Measurements from ENCODE around the gene DBN1.
A peak's percentile ranks its signal among the peaks of the same experiment; 100 is the strongest.

The DBN1 gene

DNA sequence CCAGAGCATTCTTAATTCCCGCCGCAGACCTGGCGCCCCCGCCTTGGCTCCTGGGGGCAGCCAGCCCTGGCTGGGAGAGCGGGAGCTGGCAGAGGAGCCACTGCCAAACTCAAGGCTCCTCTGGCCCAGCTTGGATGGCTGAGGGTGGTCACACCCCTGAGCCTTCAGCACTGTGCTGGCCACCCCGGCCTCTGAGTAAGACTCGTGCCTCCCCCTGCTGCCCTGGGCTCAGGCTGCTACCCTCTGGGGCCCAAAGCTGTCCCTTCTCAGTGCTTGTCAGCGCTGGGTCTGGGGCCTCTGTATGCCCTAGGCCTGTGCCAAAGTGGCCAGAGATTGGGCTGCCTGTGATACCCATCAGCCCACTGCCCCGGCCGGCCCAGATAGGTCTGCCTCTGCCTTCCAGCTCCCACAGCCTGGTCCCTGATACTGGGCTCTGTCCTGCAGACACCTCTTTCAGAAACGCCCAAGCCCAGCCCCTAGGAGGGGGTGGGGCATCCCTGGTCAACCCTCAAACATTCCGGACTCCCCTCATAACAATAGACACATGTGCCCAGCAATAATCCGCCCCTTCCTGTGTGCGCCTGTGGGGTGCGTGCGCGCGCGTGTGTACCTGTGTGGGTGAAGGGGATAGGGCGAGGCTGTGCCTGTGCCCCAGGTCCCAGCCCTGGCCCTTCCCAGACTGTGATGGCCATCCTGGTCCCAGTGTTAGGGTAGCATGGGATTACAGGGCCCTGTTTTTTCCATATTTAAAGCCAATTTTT, 31.2 kb downstream of the DBN1 start:
- DNase-seq = no peak

- no peak for DNase-seq
These were observed 32.2 kb downstream of the DBN1 start for GRCh38 chr5:177440990-177441780.

DNA sequence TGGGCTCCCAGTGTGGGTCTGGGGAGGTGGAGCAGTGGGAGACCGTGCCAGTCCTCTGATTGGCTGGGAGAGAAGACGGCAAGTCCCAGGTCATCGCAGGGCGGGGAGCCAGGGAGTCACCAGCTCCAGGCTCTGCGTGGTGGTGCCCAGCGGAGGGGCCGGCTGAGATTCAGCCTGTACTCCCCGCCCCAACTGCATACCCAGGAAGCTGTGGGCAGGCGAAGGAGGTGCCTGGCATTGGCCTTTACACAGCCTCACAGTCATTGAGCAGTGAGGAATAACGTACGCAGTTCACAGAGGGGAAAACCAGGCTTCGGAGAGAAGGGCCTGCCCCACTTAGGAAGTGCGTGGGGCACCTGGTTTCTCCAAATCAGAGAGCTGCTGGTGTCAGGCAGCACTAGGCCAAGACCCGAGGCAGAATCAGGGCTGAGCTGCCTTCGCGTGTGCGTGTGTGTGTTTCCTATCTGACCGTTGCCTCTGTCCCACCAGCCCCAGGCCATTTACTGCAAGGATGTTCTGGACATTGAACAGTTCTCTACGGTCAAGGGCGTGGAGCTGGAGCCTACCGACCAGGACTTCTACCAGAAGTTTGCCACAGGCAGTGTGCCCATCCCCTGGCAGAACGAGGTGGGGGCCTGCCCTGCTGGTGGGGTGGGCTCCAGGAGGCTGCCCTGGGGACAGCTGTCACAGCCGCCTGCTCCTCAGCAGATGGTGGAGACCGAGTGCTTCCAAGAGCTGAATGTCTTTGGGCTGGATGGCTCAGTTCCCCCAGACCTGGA, 33.0 kb downstream of the DBN1 start:
- peak; percentile 54 for DNase-seq

- no peak for DNase-seq
These were observed 33.8 kb downstream of the DBN1 start for GRCh38 chr5:177439518-177440053.

GRCh38 chr5:177438468-177438867, 35.0 kb downstream of the DBN1 start:
- no peak for DNase-seq

DNA sequence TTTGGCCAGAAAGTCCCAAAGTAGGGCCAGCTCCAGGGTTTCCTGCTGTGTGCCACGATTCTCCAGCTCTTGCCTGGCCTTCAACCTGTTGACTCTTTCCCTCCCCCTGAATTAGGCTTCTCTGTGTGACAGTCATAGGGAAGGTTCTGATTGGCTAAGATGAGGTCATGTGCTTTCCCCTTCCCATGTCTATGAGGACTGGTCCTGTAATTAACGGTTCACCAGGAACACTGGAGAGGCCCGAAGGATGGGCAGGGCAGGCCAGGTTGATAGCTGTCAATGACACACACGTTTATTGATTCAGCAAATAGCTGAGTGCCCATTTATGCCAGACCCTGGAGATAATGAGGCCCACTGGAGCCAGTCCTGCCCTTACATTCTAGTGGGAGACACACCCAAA, 35.8 kb downstream of the DBN1 start:
- no peak for DNase-seq

GRCh38 chr5:177435847-177436536, 37.4 kb downstream of the DBN1 start:
- no peak for DNase-seq

GRCh38 chr5:177434942-177435738, 38.3 kb downstream of the DBN1 start:
- DNase-seq = no peak

- DNase-seq = peak; percentile 49
These were observed 39.0 kb downstream of the DBN1 start for GRCh38 chr5:177434437-177434836.

DNA sequence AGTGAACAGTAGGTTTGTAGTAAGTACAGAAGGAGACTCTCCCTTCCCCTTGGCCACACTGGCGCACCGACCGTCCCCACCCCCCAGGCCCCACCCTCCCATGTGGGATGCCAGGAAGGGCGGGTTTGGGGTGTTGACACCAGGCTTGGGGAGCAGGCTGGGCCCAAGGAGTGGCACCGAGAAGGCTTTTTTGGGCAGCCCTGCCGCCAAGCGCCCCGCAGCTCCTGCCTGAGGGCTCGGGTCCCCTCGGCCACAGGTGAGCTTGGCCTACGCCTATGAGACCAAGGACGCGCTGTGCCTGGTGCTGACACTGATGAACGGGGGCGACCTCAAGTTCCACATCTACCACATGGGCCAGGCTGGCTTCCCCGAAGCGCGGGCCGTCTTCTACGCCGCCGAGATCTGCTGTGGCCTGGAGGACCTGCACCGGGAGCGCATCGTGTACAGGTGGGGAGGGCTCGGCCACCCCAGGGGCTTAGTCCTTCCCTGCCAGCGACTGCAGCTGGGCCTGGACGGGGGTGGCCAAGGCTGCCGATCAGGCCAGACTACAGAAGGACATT, 39.7 kb downstream of the DBN1 start:
- DNase-seq = no peak

DNA sequence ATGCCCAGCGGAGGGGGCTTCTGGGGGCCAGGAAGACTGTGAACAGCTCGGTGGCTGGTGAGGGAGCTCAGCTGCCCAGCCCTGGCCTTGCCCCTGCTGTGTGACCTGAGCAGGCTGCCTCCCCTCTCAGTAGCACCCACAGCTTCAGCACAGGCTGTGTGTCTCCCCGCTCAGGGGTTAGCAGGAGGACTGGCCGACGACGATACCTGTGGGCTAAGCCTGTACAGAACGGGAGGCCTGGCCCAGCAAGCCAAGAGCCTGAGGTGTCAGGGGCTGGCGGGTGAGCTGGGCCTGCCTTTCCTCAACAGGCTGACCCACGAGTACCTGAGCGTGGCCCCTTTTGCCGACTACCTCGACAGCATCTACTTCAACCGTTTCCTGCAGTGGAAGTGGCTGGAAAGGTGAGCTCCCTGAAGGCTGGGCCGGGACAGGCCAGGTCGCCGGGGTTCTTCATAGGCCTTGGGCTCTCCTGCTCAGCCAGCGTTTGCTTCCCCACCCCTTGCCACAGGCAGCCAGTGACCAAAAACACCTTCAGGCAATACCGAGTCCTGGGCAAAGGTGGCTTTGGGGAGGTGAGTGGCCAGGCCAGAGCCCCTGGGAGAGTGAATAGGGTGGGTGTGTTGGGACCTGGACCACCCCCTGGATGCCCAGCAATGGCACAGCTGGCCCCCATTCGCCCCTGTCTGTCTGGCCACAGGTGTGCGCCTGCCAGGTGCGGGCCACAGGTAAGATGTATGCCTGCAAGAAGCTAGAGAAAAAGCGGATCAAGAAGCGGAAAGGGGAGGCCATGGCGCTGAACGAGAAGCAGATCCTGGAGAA, 40.4 kb downstream of the DBN1 start:
- no peak for DNase-seq

- DNase-seq = no peak
These were observed 41.1 kb downstream of the DBN1 start for GRCh38 chr5:177432143-177432838.

DNA sequence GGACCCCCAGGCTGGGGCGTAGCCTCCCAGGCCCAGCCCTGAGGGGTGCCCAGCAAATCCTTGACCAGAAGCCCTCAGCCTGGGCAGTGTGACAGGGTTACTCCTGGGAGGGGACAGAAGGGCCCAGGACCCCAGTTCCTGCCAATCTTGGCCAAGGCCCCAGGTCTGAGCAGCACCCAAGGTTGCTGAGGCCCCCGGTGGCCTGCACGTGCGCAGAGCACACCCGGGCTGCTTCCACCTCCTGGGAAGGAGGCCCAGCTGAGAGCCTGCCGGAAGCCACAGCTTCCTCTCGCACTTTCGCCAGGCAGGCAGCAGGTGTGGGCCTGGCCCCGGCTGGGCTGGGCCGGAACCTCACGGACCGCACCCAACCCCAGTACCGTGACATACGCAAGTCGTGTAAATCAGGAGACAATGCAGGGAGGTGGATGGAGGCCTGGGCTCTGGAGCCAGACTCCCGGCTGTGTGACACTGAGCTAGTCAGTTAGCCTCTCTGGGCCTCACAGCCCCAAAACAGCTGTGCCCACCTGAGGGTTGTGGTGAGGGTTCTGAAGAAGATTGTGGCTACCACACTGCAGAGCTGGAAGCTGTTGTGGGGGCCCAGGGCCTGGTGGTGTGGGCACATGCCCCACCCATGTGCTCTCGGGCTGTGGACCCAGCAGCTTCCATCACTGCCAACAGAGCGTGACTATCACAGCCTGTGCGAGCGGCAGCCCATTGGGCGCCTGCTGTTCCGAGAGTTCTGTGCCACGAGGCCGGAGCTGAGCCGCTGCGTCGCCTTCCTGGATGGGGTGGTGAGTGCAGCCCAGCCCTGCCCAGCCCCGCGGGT, 41.9 kb downstream of the DBN1 start:
- DNase-seq = peak; percentile 50

- DNase-seq = no peak
These were observed 42.5 kb downstream of the DBN1 start for GRCh38 chr5:177430972-177431316.

GRCh38 chr5:177430140-177430951, 43.1 kb downstream of the DBN1 start:
- no peak for DNase-seq

- DNase-seq = peak; percentile 77
These were observed 44.0 kb downstream of the DBN1 start for GRCh38 chr5:177429248-177430040.

- DNase-seq = no peak
These were observed 44.7 kb downstream of the DBN1 start for GRCh38 chr5:177428574-177429217.
